ENCODE results near the gene CD109. TPM values are rescaled to one million over a fixed set of nuclear protein-coding genes. Genes with fewer than 3 reads are reported as not detected.

Gene CD109
- total RNA-seq, 2 donors from 2014 or later, result 10.4 to 21.5 TPM

- ATAC-seq (replicated peaks), result peak; percentile 79
Observed at GRCh38 chr6:73728548-73729205, 32.7 kb downstream of the CD109 start.

GRCh38 chr6:73731285-73731684, 35.3 kb downstream of the CD109 start:
- no peak for ATAC-seq (replicated peaks)
- Mint-ChIP-seq H3K4me1 (peaks cover 8% of the 10 kb centered on the region), H3K36me3 (ENCODE audit: low read depth) (peaks cover 28% of the 10 kb centered on the region), H3K27ac (no peak overlapping the region), H3K4me3 (no peak overlapping the region), H3K27me3 (peaks cover 5% of the 10 kb centered on the region), H3K9me3 (no peaks in the 10 kb centered on the region)

More at GRCh38 chr6:73728548-73729205, 32.7 kb downstream of the CD109 start:
- peaks cover 8% of the 10 kb centered on the region for H3K4me1 Mint-ChIP-seq
- peak overlapping the region; percentile 11 for H3K27ac Mint-ChIP-seq
- H3K27me3 Mint-ChIP-seq, result peaks cover 5% of the 10 kb centered on the region
- H3K4me3 Mint-ChIP-seq, result peak overlapping the region; percentile 4
- peaks cover 22% of the 10 kb centered on the region for H3K36me3 Mint-ChIP-seq (ENCODE audit: low read depth)
- H3K9me3 Mint-ChIP-seq, result no peaks in the 10 kb centered on the region

GRCh38 chr6:73732845-73733675, 37.1 kb downstream of the CD109 start:
- Mint-ChIP-seq H3K4me1 (peaks cover 5% of the 10 kb centered on the region), H3K27me3 (peaks cover 3% of the 10 kb centered on the region), H3K36me3 (ENCODE audit: low read depth) (peaks cover 23% of the 10 kb centered on the region), H3K27ac (no peak overlapping the region), H3K9me3 (no peaks in the 10 kb centered on the region), H3K4me3 (no peak overlapping the region)
- peak; percentile 60 for ATAC-seq (replicated peaks)

GRCh38 chr6:73733791-73734190, 37.8 kb downstream of the CD109 start:
- ATAC-seq (replicated peaks), result no peak
- H3K27ac Mint-ChIP-seq, result no peak overlapping the region
- H3K4me3 Mint-ChIP-seq, result no peak overlapping the region
- H3K27me3 Mint-ChIP-seq, result peaks cover 3% of the 10 kb centered on the region
- H3K4me1 Mint-ChIP-seq, result no peaks in the 10 kb centered on the region
- no peaks in the 10 kb centered on the region for H3K9me3 Mint-ChIP-seq
- peaks cover 23% of the 10 kb centered on the region for H3K36me3 Mint-ChIP-seq (ENCODE audit: low read depth)

GRCh38 chr6:73734832-73735453, 38.9 kb downstream of the CD109 start:
- no peak for ATAC-seq (replicated peaks)
- no peaks in the 10 kb centered on the region for H3K27me3 Mint-ChIP-seq
- H3K9me3 Mint-ChIP-seq, result no peaks in the 10 kb centered on the region
- no peak overlapping the region for H3K27ac Mint-ChIP-seq
- no peak overlapping the region for H3K4me3 Mint-ChIP-seq
- no peaks in the 10 kb centered on the region for H3K4me1 Mint-ChIP-seq
- peaks cover 19% of the 10 kb centered on the region for H3K36me3 Mint-ChIP-seq (ENCODE audit: low read depth)

GRCh38 chr6:73738367-73739028, 42.5 kb downstream of the CD109 start:
- no peaks in the 10 kb centered on the region for H3K27me3 Mint-ChIP-seq
- no peak overlapping the region for H3K27ac Mint-ChIP-seq
- peaks cover 6% of the 10 kb centered on the region for H3K36me3 Mint-ChIP-seq (ENCODE audit: low read depth)
- no peak for ATAC-seq (replicated peaks)
- no peaks in the 10 kb centered on the region for H3K9me3 Mint-ChIP-seq
- H3K4me1 Mint-ChIP-seq, result no peaks in the 10 kb centered on the region
- H3K4me3 Mint-ChIP-seq, result no peak overlapping the region

GRCh38 chr6:73739096-73739495, 43.1 kb downstream of the CD109 start:
- peak; percentile 45 for ATAC-seq (replicated peaks)
- Mint-ChIP-seq H3K9me3 (no peaks in the 10 kb centered on the region), H3K27ac (no peak overlapping the region)

GRCh38 chr6:73742433-73742832, 46.4 kb downstream of the CD109 start:
- H3K4me3 Mint-ChIP-seq, result no peak overlapping the region
- H3K27ac Mint-ChIP-seq, result no peak overlapping the region
- H3K36me3 Mint-ChIP-seq (ENCODE audit: low read depth), result no peaks in the 10 kb centered on the region
- no peaks in the 10 kb centered on the region for H3K4me1 Mint-ChIP-seq
- H3K9me3 Mint-ChIP-seq, result no peaks in the 10 kb centered on the region
- no peak for ATAC-seq (replicated peaks)
- H3K27me3 Mint-ChIP-seq, result no peaks in the 10 kb centered on the region

More at GRCh38 chr6:73739096-73739495, 43.1 kb downstream of the CD109 start:
- Mint-ChIP-seq H3K4me3 (no peak overlapping the region), H3K4me1 (no peaks in the 10 kb centered on the region), H3K27me3 (no peaks in the 10 kb centered on the region), H3K36me3 (ENCODE audit: low read depth) (peaks cover 6% of the 10 kb centered on the region)

- Mint-ChIP-seq H3K27ac (no peak overlapping the region), H3K9me3 (no peaks in the 10 kb centered on the region), H3K4me3 (no peak overlapping the region), H3K27me3 (no peaks in the 10 kb centered on the region), H3K36me3 (ENCODE audit: low read depth) (no peaks in the 10 kb centered on the region), H3K4me1 (no peaks in the 10 kb centered on the region)
- ATAC-seq (replicated peaks), result no peak
Observed at GRCh38 chr6:73743081-73743480, 47.1 kb downstream of the CD109 start.

GRCh38 chr6:73743556-73743955, 47.6 kb downstream of the CD109 start:
- ATAC-seq (replicated peaks), result no peak
- H3K4me1 Mint-ChIP-seq, result no peaks in the 10 kb centered on the region
- H3K36me3 Mint-ChIP-seq (ENCODE audit: low read depth), result no peaks in the 10 kb centered on the region
- H3K27ac Mint-ChIP-seq, result no peak overlapping the region
- no peaks in the 10 kb centered on the region for H3K9me3 Mint-ChIP-seq
- no peak overlapping the region for H3K4me3 Mint-ChIP-seq
- H3K27me3 Mint-ChIP-seq, result no peaks in the 10 kb centered on the region

- no peak overlapping the region for H3K4me3 Mint-ChIP-seq
- ATAC-seq (replicated peaks), result no peak
- no peaks in the 10 kb centered on the region for H3K4me1 Mint-ChIP-seq
- no peaks in the 10 kb centered on the region for H3K36me3 Mint-ChIP-seq (ENCODE audit: low read depth)
- no peaks in the 10 kb centered on the region for H3K9me3 Mint-ChIP-seq
- H3K27me3 Mint-ChIP-seq, result no peaks in the 10 kb centered on the region
- no peak overlapping the region for H3K27ac Mint-ChIP-seq
Observed at GRCh38 chr6:73746787-73747186, 50.8 kb downstream of the CD109 start.

GRCh38 chr6:73747289-73747688, 51.3 kb downstream of the CD109 start:
- H3K4me3 Mint-ChIP-seq, result no peak overlapping the region
- peak; percentile 94 for ATAC-seq (replicated peaks)
- H3K4me1 Mint-ChIP-seq, result no peaks in the 10 kb centered on the region
- H3K27ac Mint-ChIP-seq, result no peak overlapping the region
- no peaks in the 10 kb centered on the region for H3K9me3 Mint-ChIP-seq
- no peaks in the 10 kb centered on the region for H3K36me3 Mint-ChIP-seq (ENCODE audit: low read depth)
- no peaks in the 10 kb centered on the region for H3K27me3 Mint-ChIP-seq

- Mint-ChIP-seq H3K27me3 (no peaks in the 10 kb centered on the region), H3K4me3 (no peak overlapping the region), H3K4me1 (no peaks in the 10 kb centered on the region), H3K36me3 (ENCODE audit: low read depth) (no peaks in the 10 kb centered on the region), H3K9me3 (no peaks in the 10 kb centered on the region), H3K27ac (no peak overlapping the region)
- ATAC-seq (replicated peaks), result no peak
Observed at GRCh38 chr6:73752943-73753342, 56.9 kb downstream of the CD109 start.

- no peak for ATAC-seq (replicated peaks)
- H3K27me3 Mint-ChIP-seq, result no peaks in the 10 kb centered on the region
Observed at GRCh38 chr6:73766040-73766439, 70.0 kb downstream of the CD109 start.

More at GRCh38 chr6:73766040-73766439, 70.0 kb downstream of the CD109 start:
- no peaks in the 10 kb centered on the region for H3K9me3 Mint-ChIP-seq
- no peaks in the 10 kb centered on the region for H3K4me1 Mint-ChIP-seq
- H3K27ac Mint-ChIP-seq, result no peak overlapping the region
- H3K36me3 Mint-ChIP-seq (ENCODE audit: low read depth), result peaks cover 38% of the 10 kb centered on the region
- no peak overlapping the region for H3K4me3 Mint-ChIP-seq

All from activated T-helper 17 cell treated with anti-CD3 and anti-CD28 coated beads, Interleukin-2, amount 50 U/mL, for 72 hours (primary cell).